Upper lobe of left lung (tissue), 4 donors: ENCODE results near the gene PPP1R14D.
A peak's percentile ranks its signal among the peaks of the same experiment; 100 is the strongest.

Experiments used
- EP300 ChIP-seq, 4 donors: sonication (generic); formaldehyde crosslinking; IDR thresholded peaks; one replicate each; pipeline ENCODE4 v1.5.1; 2017; ENCODE audit warnings: antibody characterized with exemption in 4 of 4, control low read depth in 2 of 4
- POLR2A ChIP-seq, 4 donors: fragments of 450-650 bp; IDR thresholded peaks; one replicate each; pipeline ENCODE4 v1.5.1; 2016 to 2017; ENCODE audit warnings: antibody characterized with exemption in 4 of 4, mild to moderate bottlenecking in 2 of 4
- POLR2AphosphoS5 ChIP-seq, 2 donors: sonication (generic); formaldehyde crosslinking; IDR thresholded peaks; one replicate each; pipeline ENCODE4 v1.5.1; 2017; ENCODE audit warnings: antibody characterized with exemption in 2 of 2
- TF ChIP-seq, protein P1 (sequence below), 6 experiments: fragments of 450-650 bp in 4 of 6; fragments of 200-600 bp in 2 of 6; sonication (generic) in 2 of 6; IDR thresholded peaks; one replicate each; pipeline ENCODE4 v1.5.1; 2016 to 2019; ENCODE audit warnings: antibody characterized with exemption in 6 of 6

DNA sequence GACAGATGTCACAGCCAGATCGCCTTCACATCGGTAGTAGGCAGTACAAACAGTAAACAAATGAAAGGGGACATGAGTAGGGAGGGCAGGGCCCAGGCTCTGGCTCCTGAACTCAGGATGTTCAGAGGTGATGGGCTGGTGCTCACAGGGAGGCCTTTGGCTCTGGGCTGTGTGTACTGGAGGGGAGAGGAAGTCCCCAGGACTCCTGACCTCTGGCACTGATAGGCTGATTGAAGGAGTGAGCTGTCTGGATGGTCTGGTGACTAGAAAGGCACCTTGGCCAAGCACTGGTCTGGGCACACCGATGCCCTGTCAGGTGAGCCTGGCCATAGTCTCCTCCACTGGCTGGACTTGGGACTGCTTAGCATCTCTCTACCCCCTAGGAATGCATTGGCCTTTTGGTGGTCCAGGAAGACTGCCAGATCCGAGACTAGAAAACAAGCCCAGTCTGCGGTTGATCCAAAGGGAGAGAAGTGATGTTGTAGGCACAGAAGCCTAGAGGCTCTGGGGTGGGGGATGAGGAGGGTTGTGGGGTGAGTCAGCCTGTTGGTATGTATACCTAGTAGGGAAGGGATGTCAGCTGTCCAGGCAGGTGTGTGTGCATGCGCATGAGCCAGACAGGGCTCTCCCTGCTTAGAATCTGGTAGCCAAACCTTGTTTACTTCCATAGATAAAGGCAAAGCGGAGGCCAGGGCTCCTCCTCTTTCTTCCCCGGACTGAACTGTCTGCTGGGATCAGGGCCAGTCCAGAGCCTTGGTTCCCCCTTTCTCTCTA is 17.2 kb upstream of the PPP1R14D start:
- peak in 1 of 4 donors; percentile 51 for TF ChIP-seq POLR2A (IDR thresholded peaks at IDR 0.05)
- TF ChIP-seq, protein P1, sequence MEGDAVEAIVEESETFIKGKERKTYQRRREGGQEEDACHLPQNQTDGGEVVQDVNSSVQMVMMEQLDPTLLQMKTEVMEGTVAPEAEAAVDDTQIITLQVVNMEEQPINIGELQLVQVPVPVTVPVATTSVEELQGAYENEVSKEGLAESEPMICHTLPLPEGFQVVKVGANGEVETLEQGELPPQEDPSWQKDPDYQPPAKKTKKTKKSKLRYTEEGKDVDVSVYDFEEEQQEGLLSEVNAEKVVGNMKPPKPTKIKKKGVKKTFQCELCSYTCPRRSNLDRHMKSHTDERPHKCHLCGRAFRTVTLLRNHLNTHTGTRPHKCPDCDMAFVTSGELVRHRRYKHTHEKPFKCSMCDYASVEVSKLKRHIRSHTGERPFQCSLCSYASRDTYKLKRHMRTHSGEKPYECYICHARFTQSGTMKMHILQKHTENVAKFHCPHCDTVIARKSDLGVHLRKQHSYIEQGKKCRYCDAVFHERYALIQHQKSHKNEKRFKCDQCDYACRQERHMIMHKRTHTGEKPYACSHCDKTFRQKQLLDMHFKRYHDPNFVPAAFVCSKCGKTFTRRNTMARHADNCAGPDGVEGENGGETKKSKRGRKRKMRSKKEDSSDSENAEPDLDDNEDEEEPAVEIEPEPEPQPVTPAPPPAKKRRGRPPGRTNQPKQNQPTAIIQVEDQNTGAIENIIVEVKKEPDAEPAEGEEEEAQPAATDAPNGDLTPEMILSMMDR (IDR thresholded peaks at IDR 0.05): no peak
- peak; percentile 34 for TF ChIP-seq POLR2AphosphoS5 (IDR thresholded peaks at IDR 0.05)
- no peak for TF ChIP-seq EP300 (IDR thresholded peaks at IDR 0.05)
